ENCODE data around the gene SUFU.

Gene SUFU

GRCh38 chr10:102643336-102644065, 139.7 kb downstream of the SUFU start:
- DNase-seq: peak; percentile 24

DNA sequence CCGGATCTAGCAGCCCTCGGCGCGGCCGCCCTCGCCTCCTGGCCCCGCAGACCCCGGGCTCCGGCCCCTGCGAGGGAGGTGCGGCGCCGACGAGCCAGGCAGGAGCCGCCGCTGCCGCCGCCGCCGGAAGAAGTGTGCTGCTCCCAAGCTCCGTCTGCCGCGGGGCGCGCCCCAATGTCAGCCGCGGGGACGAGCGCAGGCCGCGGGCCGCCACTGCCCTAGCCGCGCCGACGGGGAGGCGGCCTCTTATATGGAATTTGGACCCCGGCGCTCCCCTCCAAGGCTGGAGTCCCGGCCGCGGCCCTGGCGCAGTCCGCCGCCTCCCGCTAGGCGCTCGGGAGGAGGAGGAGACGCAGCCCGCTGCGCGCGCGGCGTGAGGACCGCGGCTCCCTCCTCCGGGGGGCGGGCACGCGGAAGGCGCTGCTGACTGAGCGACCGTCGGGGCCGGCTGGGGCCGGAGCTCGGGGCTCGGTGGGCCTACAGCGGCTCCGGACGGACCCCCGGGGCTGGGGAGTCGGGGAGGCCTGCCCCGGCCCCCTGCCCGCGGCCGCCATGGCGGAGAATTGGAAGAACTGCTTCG, 140.4 kb downstream of the SUFU start, which contains the start of gene TRIM8:
Gene TRIM8 (plus strand): TSS at position 414 of the 580 bp plus-strand sequence. CDS start 139 bp downstream, at position 553.
- DNase-seq: peak; percentile 45 to 47

GRCh38 chr10:102644646-102645387, 141.0 kb downstream of the SUFU start:
- DNase-seq: peak; percentile 71 to 75

GRCh38 chr10:102645388-102645740, 141.6 kb downstream of the SUFU start:
- peak; percentile 22 to 27 for DNase-seq

DNA sequence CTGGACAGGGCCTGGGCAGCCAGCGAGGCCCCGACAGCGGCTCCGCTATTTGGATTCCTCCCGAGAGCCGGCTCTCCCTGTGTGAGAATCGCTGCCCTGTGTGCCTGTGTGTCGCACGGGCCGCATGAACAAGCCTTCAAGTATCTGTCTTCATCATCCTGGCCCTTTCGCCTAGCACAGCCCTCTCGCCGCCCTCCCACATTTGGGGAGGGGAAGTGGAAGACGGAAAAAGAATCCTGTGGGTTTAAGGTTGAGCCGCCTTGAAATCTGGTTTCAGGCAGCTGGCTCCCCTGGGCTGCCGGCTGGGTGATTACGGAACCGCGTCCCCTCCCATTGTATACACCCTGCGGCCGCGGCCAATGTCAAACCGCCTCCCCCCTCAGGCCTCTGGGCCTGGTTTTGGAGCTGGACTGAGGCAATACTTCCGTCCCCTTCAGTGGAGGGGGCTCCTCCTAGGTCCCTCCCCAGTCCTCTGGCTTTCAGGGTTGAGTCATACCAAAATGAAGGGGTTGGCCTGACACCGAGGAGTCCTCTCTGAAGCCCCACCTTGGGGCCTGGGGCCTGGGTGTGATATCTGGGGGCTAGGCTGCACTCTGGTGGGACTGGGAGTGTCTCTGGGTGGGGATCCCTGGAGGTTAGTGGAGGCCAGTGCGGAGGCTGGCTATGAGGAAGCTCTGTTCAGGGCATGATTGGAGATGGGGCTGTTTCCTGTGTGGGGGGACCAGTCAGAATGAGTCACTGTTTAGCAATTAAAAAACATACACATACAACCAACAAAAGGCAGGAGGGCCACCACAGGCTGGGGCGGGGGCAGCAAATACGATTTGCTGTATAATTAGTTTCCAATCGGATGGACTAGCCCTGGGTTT, 142.2 kb downstream of the SUFU start:
- DNase-seq: peak; percentile 58 to 65

GRCh38 chr10:102646610-102647442, 143.1 kb downstream of the SUFU start:
- DNase-seq: peak; percentile 34 to 38

DNA sequence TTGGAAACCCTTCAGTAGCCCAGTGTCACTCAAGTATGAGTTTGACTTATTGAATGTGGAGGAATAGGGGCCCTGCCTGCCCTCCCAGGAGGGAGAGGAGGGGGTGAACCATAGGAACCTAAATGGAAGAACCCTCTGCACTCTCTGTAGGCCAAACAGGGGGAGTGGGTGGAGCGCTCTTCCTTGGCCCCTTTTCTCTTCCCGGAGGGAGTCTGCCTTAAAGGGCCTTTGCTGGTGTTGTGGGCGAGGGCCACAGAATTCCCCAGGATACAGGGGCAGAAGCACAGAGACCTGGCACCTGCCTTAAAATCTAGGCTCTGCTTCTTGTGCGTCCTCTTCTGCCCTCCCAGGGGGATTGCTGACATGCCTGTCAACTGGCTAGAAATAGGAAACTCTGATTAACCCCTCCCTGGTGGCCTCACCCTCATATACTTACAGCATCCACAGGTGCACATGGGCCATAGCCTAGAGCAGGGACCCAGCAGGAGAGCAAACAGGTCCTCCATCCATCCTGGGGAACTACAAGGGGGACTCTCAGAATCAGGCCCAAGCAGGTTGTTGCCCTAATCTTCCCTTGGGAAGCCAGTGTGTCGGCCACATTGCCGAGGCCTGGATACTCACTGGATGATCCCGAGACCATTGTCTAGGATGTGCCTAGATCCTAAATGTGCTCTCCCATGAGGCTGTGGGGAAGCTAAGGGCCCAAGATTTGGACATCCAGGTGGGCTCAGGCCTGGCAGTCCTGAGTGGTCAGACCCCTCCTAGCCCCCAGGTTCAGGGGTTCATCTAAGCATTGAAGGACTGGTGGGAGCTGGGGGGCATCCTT, 143.9 kb downstream of the SUFU start:
- DNase-seq: no peak

DNA sequence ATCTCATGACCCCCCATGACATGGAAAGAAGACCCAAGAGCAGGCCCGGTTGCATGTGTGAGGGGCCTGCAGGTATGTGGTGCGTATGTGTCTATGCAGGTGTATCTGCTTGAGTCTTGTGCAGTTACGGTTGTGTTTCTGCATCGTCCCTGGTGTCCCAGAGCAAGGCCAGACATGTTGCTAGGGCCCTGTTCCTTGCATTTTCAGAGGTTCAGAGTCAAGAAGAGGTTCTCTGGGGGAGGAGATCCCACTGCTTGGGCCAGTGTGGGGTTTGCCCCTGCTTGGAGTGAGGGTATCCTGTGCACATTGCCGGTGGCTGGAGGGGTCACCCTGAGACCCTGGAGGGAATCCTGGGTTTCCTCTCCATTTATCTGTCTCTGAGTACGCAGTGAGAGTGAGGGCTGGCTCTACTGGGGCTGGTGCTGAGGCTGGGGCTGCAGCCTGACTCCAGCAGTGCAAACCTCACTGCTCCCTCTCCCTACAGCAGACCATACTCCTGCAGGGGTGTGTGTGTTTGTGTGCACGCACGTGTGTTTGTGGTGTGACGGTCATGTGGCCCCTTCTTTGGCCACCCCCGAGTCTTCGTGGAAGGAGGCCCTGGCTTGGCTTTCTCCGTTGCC, 144.6 kb downstream of the SUFU start:
- DNase-seq: no peak

GRCh38 chr10:102648889-102649796, 145.4 kb downstream of the SUFU start:
- DNase-seq: no peak

GRCh38 chr10:102649797-102650654, 146.3 kb downstream of the SUFU start:
- DNase-seq: no peak

DNA sequence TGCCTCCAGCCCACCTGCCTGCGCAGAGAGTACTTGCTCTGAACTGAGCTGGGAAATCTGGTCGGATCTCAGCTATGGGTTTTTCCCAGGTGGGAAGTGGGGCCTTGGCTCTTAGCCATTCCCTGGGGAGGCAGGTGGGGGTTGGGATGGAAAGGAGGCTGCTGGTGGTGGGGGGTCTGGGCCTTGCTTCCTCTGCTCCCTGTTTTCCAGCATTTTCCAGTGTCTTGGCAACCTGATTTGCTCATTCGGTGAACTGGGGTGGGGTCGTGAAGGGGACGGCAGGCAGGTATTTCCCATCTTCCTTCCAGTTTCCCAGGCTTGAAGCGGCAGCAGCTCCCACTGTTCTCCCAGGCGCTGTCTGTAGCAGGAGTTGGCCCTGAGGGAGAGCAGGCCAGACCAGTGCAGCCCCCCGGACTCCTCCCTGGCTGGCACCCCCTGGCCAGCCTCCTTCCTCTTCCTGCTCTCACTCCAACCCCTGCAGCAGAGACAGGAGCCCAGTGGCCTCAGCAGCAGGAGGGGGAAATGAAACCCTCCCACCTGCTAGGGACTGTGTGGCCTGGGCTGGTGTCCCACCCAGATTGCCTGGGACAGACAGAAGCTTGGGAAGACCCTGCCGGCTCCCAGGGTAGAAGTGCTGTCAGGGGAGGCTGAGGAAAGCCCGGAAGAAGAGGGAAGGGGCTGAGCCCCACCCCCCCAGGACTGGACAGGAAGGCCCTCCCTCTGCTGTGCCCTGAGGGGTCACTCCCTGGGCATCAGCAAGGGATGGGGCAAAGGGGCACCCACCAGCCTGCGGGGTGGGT, 147.1 kb downstream of the SUFU start:
- DNase-seq: no peak

DNA sequence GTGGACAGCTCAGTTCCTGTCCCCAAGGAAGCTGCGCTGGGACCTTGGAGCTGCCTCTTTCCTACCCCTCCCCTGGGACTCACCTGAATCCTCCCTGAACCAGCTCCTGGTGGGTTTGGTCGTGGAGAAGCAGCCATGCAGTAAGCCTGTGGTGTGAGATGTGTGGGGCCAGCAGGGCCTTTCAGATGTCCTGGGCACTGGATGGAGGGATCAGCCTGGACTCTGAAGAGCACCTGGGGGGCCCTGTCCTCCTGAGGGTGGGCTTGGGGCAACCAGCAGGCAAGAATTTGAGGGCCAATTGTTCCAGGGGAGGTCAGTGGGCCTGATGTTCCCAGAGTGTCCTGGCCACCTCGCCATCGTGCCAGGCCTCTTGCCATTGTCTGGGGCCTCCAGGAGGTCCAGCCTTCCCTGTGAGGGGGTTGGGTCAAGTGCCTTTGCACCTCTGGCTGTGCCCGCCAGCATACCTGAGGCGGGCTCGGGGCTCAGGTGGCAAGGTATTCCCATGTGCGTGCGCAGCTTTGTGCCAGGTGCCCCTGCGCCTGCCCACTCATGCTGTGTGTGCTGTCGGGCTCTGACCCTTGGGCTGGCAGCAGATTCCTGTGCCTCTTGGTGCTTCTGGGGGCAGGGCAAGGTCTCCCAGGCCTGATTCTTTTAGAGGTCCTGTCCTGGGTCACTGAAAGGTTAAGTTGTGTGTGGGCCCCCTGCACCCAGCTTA, 147.8 kb downstream of the SUFU start:
- DNase-seq: no peak

DNA sequence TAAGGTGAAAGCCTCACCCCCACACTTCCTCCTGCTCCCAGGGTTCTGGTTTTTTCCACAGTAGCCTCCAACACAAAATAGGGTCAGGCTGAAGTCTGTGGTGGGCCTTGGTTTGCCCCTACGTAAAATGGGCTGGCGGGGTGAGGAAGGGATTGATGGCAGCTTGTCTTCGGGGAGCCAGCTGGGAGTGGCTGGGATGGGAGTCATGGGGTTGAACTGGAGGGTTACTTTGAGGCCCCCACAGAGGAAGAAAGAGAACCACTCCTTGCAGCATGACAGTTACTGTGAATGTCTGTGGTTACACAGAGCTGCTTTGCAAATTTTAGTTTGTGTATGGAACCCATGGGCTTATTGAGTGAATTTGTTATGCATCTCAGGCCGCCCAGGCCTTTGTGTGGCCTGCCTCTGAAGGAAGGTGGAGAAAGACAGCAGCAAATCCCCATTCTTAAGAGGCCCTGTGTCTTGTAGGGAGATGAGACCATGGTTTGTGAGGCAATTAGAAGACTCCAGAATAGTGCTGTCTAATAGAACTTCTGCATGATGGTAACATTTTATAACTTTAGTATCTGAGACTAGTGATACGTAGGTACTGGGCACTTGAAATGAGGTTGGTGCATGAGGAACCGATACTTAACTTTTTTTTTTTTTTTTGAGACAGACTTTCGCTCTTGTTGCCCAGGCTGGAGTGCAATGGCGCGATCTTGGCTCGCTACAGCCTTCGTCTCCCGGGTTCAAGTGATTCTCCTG, 148.6 kb downstream of the SUFU start:
- DNase-seq: no peak

DNA sequence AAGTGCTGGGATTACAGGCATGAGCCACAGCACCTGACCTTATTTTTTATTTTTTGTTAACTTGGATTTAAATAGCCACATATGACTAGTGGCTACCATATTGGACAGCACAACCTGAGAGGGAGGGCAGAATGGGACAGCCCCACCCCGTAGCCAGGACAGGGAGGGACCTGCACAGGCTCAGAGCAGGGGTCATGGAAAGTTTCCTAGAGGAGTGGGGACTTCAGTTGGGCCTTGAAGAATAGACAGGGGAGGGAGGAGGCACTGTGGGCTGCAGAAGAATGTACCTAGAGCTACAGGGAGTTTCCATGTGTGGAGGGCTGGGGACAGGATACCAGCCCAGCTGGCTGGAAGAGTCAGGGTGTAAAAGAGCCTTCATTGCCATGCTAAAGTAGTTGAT, 149.3 kb downstream of the SUFU start:
- no peak for DNase-seq

DNA sequence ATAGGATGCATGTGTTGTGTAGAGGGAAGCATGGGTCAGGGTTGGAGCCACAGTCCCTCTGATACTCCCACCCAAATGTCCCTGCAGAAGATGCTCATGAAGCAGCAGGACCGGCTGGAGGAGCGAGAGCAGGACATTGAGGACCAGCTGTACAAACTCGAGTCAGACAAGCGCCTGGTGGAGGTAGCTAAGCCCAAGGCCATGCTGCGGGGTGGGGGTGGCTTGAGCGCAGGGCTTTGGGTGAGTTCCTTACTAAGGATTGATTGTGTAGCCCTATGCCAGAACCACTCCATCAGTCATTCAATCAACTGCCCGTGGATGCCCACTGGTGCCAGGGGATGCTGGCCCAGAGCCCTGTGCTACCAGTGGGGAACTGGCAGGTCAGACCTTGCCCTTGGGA, 150.8 kb downstream of the SUFU start:
- DNase-seq: no peak

DNA sequence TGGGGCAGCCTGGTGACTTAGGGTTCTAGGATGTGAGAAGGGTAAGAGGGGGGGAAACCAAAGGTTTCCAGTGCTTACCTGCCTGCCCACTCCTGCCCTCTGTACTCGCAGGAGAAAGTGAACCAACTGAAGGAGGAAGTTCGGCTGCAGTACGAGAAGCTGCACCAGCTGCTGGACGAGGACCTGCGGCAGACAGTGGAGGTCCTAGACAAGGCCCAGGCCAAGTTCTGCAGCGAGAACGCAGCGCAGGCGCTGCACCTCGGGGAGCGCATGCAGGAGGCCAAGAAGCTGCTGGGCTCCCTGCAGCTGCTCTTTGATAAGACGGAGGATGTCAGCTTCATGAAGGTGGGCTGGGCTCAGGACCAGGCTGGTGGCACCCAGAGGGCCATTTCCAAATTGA, 151.2 kb downstream of the SUFU start:
- DNase-seq: no peak
